GM21576 (cell line): Measurements from ENCODE around the gene ANKLE1.

Source experiments
- ATAC-seq: cut with Tn5 transposase; IDR thresholded peaks from one replicate; pipeline ENCODE4 v1.9.1; 2021; ENCODE audit warnings: mild to moderate bottlenecking, moderate library complexity; ENCODE audit not compliant: unreplicated experiment

ANKLE1 gene, protein sequence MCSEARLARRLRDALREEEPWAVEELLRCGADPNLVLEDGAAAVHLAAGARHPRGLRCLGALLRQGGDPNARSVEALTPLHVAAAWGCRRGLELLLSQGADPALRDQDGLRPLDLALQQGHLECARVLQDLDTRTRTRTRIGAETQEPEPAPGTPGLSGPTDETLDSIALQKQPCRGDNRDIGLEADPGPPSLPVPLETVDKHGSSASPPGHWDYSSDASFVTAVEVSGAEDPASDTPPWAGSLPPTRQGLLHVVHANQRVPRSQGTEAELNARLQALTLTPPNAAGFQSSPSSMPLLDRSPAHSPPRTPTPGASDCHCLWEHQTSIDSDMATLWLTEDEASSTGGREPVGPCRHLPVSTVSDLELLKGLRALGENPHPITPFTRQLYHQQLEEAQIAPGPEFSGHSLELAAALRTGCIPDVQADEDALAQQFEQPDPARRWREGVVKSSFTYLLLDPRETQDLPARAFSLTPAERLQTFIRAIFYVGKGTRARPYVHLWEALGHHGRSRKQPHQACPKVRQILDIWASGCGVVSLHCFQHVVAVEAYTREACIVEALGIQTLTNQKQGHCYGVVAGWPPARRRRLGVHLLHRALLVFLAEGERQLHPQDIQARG

GRCh38 chr19:17281391-17282304 is at the start of gene ANKLE1:
Gene ANKLE1 (plus strand): TSS chr19:17281901. CDS start chr19:17281921, 20 bp downstream.
- ATAC-seq, result no peak

DNA sequence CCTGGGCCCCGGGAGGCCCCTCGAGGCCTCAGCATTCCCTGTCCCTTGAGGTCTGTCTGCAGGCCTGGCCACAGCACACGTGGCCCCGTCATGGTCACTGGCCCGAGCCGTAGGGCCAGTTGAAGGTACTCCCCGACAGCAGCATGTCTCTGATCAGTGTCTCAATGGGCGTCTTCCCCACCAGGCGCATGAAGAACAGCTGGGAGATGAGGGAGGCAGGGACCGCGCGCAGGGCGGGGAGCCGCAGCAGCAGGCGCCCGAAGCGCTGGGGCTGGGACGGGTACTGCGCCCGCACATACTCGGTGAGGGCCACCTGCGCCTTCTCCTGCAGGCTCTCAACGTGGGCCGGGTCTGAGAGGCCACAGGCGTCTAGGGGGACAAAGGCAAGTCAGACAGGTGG is 49.4 kb upstream of the ANKLE1 start:
- no peak for ATAC-seq

GRCh38 chr19:17234911-17235299 is 46.8 kb upstream of the ANKLE1 start:
- peak; percentile 43 for ATAC-seq

DNA sequence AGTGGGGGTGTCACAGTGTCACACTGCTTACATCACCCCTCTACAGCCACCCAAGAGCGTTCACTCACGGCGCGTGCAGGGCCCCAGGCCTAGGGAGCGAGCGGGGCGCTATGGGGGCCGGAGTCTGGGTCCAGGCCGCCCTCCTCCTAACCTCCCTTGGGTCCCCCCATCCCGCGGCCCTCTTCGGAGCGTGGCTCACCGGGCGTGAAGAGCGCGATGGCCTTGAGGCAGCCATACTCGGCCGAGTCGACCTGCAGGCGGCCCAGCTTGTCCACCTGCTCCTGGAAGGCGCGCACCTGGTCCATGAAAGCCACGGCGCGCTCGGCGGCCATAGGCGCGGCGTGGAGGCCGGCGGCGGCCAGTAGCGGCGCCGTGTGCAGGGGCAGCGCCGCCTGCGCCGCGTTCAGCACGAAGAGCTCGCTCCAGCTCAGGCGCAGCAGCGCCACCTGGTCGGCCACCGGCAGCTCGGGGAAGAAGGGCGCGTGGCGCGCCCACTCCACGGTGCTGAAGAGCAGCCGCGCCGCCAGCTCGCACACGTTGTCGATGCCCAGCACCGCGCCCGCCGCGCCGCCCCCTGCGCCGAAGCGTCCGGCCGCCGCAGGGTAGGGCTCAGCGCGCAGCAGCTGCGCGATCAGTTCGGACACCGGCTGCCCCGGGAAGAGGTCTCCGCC is 46.3 kb upstream of the ANKLE1 start:
- ATAC-seq, result peak; percentile 58

DNA sequence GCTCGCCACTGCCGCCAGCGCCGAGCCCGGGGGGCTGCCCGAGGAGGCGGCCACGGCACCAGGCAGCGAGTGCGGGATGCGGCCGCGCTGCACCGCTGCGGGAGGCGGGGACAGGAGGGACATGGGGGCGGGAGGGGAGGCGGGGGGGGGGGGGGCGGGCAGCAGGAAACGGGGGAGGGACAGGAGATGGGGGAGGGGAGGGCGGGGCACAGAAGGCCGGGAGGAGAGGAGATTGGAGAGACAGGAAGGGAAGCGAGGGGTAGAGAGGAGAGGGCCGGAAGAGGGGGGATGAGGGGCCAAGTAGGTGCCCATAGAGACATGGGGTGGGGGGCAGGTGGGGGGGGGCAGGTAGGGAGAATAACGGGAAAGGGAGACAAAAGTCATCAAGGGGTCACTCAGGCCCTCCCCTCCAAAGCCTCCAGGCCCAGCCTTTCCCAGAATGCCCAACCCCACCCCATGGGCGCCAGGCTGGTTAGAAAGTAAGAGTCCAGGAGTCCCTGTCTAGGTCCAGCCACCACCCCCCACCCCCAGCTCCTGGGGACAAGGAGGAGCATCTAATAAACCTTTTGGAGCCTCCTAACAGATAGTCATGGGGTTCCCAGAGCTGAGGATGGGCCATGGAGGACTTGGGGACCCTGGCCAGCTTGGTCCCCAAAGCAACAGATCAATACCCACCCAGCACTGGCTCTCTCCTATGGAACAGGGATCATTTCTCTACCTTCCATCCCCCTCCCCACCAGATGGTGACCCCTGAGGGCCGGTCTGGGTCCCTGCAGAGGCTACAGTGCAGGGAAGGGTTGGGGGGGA is 45.5 kb upstream of the ANKLE1 start:
- peak; percentile 17 for ATAC-seq

GRCh38 chr19:17236811-17237543 is 44.7 kb upstream of the ANKLE1 start:
- no peak for ATAC-seq

GRCh38 chr19:17237747-17238706 is 43.7 kb upstream of the ANKLE1 start:
- ATAC-seq, result no peak

GRCh38 chr19:17240062-17240752 is 41.5 kb upstream of the ANKLE1 start:
- ATAC-seq, result no peak

- ATAC-seq, result no peak
Measured at GRCh38 chr19:17240826-17241399, 40.8 kb upstream of the ANKLE1 start.

- no peak for ATAC-seq
Measured at GRCh38 chr19:17242431-17243208, 39.1 kb upstream of the ANKLE1 start.

DNA sequence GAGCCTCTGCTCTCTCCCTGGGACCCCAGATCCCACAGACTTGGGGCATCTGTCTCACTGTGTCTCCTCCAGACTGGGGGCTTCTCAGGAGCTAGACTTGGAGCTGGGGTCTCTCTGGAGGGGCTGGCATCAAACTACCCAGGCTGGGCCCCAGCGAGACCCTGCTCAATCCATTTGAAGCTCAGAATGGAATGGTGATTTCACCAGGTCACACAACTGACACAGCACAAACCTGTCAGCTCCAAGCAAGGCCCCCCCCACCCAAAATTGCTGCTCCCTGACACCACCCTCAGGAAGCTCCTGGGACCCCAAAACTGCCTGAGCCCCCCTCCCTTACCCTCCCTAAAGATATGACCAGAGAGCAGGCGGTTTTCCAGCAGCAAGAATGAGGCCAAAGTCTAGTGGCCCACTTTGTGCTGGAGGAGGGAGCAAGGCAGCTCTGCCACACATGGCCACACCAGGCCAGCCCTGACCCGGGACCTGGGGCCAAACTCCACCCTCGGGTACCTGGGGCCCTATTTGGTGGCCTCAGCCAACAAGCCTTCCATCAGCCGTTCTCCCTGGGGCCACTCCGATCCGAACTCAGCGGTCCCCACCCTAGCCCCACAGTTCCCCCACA is 38.4 kb upstream of the ANKLE1 start:
- ATAC-seq, result no peak

- ATAC-seq, result no peak
Measured at GRCh38 chr19:17243830-17244617, 37.7 kb upstream of the ANKLE1 start.

- ATAC-seq, result no peak
Measured at GRCh38 chr19:17244618-17245534, 36.8 kb upstream of the ANKLE1 start.

DNA sequence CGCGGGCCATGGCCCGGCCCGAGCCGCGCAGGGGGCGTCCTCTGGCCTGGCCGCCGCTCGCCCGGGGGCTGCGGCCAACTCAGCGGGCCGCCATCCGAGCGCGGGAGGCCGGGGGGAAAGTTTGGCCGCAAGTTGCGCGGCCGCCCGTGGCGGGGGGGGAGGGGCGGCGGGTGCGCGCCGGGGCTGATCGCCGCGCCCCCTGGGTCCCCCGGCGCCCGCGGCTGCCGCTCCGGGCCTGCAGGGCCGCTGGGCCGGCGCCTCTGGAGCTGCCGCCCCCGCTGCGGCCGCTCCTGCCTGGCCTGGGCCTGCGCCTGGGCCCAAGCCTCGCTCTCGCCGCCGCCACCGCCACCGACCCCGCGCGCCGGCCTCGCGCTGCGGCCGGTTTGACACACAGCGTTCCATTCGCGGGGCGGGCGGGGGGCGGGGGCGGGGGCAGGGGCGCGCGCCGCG is 36.1 kb upstream of the ANKLE1 start, which contains the start of gene NR2F6:
TSS of gene NR2F6 (minus strand) at position 385 of the 450 bp plus-strand sequence. CDS start 699 bp downstream, outside the sequence.
- ATAC-seq, result peak; percentile 5
